GM18505 (cell line): Measurements from ENCODE around the gene DGKK.
"Not testable (repeated sequence)": the region's sequence is repeated elsewhere in the genome, so short reads cannot be mapped to it uniquely, and the experiment has no call there.

Experiments used
- ATAC-seq: cut with Tn5 transposase; IDR thresholded peaks from one replicate; pipeline ENCODE4 v1.9.1; 2021; ENCODE audit not compliant: unreplicated experiment
- POLR2A ChIP-seq: IDR thresholded peaks from 4 replicates; pipeline ENCODE4 v1.6.1; 2011; ENCODE audit warnings: borderline replicate concordance; ENCODE audit not compliant: insufficient read depth, insufficient read length; ENCODE audit errors: extremely low read depth

Gene DGKK

DNA sequence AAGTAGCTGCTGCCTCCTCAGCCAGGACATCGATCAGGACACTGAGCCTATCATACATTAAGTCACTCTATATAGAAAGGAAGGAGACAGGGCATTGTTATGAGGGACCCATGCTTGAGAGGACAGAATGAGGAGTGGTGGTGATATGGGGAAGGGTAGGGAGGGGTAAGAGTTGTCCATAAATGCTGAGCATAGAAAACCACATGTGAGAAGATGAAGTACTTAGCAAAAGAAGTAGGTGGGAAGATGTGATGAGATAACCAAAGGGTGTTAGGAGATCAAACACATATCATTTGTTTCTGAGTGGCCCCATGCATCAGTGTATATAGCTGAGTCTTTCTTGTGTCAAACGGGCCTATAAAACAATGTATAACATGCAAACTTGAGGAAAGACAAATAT, 84.1 kb downstream of the DGKK start:
- no peak for ATAC-seq
- no peak for TF ChIP-seq POLR2A

- TF ChIP-seq POLR2A: no peak
- ATAC-seq: no peak
Observed at GRCh38 chrX:50381729-50382415, 88.8 kb downstream of the DGKK start.

DNA sequence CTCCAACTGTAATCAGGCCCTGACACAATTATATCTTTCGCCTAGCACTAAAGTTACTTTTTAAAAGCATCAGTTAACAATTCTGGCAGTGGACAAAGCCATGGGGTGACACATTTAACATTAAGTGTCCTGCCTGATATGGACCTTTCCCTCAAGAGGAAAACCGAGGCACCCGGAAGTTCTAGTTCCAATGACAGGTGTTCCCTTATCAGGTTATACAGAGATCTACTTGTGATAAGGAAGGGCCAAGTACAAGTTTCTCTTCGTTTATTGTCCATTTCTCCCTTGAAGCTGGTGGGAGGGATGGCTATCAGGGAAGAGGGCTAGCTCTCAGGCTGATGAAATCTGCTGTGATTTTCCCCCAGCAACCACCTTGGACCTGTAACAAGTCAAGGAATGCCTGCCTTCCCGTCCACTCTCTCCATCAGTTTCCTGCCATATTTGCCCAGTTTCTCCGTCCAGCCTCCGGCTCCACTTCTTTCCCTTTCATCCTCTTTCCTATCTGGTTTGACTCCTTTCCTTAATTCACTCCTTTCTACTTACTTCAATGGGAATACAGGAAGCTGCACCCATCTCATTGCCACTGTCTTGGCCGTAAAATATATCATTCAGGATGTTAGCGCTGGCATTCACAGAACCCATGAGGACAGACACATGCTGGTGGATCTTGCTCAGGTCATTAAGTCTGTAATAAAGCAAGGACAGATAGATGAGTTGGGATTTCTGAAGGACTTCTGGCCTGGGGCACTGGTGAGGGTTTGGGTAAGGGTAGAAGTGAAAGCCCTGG, 95.0 kb downstream of the DGKK start:
- TF ChIP-seq POLR2A: no peak
- no peak for ATAC-seq

- no peak for TF ChIP-seq POLR2A
- ATAC-seq: no peak
Observed at GRCh38 chrX:50372966-50373365, 97.7 kb downstream of the DGKK start.

- no peak for ATAC-seq
- no peak for TF ChIP-seq POLR2A
Observed at GRCh38 chrX:50343917-50344316, 126.7 kb downstream of the DGKK start.

DNA sequence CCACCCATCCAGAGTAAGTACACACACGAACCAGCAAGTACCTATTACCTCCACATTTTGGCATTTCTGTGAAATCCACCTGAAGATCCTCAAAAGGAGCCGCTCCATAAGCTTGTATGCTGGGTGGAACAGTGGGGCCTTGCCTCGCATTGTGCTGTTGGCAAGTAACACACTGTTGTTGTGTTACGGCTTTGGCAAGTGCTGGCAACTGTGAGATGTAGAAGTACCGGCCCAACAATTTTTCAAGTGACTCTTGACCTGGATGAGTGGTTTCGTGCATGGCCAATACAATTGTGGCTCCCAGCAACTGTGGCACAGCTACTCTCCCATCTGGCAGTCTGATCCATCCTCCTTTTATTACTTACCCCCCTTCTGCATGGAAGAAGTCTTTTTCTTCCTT, 137.3 kb downstream of the DGKK start:
- ATAC-seq: no peak
- no peak for TF ChIP-seq POLR2A

GRCh38 chrX:50332668-50333067, 138.0 kb downstream of the DGKK start:
- ATAC-seq: not testable (repeated sequence)

DNA sequence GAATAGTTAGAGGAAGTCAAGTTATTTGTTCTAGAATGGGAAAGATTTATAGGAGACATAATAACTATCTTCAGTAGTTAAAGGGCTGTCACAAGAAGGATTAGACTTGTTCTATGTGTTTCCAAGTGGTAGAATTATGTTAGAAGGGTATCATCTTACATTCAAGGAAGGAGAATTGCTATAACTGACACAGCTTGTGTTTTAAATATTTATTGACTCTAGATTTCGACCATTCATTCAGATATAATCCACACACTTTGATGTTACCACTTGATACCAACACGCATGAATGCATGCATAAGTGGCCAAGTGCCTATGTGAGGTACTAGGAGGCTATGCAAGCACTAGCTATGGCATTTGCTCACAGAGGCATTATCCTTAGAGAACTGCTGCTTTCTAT, 143.4 kb downstream of the DGKK start:
- no peak for TF ChIP-seq POLR2A
- ATAC-seq: no peak
